ENCODE measurements around the gene ENDOV.

DNA sequence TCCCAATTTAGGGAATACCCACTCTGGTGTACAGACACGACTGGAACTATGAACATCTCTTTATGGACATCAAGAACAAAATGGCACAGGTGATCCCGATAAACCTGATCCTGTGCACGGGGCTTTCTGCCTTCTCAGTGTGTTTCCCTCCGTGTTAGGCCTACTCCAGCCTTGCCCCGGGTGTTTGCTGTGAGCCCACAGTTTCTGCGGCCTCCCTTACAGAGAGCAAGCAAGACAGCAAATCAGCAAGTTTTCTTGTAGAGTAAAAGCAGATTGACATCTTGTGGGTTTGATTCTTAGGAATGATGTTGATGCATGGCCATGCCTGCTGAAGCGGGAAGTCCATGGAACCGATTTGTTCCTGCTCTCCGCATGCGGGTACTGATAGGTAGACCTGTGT, 26.4 kb upstream of the ENDOV start:
- TF ChIP-seq ELF1 (IDR thresholded peaks at IDR 0.05; ENCODE audit: borderline replicate concordance, low read depth) (no peak), EZH2 (IDR thresholded peaks at IDR 0.05) (no peak), YY1 (IDR thresholded peaks at IDR 0.05; ENCODE audit: extremely low read depth, insufficient replicate concordance, low read depth, low read length) (no peak), POLR2AphosphoS5 (IDR thresholded peaks at IDR 0.05; ENCODE audit: low read depth, low read length) (no peak)
- TF ChIP-seq, protein P1, sequence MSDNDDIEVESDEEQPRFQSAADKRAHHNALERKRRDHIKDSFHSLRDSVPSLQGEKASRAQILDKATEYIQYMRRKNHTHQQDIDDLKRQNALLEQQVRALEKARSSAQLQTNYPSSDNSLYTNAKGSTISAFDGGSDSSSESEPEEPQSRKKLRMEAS (IDR thresholded peaks at IDR 0.05) = no peak

Data from HCT116 (cell line).